Effector CD8-positive, alpha-beta T cell (primary cell): Measurements from ENCODE around the gene FAT1.
"Not testable (repeated sequence)": the region's sequence is repeated elsewhere in the genome, so short reads cannot be mapped to it uniquely, and the experiment has no call there.

ENCODE experiments used
- DNase-seq: peaks from one replicate; lab custom pipeline; 2025; lab: John Stamatoyannopoulos, UW

The FAT1 gene

DNA sequence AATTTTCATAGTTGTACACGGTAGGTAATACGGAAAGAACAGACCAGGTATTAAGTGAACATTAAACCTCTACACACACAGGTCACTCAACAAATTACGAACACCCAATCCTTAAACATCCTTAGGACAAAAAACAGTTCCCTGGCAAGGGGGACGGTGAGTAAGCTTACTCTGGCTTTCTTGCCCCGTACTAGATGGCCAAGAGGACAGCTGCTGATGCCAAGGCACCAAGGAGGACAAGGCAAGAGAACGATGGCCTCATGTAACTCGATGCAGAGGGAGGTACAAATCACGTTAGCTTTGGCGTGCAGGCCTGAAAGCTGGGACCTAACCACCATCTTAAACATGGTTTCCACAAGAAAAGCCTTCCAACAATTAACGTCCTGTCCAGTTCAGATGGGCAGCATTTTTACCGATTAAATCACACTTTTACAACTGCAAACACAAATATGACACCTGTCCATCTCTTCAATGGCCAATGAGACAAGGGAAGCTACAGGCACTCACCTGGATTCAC lies 23.7 kb downstream of the FAT1 start:
- no peak for DNase-seq

DNA sequence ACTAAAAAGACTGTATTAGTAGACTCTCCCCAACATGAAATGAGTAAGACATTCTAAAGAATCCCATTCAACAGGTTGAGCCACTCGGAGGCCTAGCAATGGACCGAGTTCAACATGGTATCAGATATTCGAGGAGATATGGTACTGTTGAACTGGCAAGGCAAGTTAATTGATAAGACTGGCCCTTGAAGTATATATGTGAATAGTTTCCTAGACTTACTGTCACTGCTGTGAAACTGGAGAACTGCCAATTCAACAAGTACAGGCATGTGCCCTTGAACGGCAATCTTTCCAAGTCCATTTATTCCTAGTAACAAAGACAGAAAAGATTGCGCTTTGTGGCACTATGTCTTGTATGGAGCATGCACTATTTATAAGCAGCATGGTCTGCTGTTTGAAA lies 24.4 kb downstream of the FAT1 start:
- DNase-seq = no peak

DNA sequence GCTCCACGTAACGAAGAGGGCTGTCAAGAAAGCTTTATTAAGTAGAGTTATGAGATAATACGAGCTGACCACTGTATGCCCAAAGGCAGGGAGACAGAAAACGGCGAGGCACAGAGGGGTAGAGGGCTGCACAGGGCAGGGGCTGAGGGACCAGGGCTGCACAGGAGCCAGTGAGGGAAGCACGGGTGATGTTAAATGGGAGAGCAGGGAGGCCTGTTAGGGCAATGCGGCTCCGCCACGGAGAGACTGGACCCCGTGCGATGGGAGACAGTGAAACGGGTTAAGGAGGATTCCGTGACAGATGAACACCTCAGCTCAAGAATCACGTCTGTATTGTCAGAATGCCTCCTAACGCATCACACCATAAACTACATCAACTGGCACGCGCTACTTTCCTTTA lies 25.1 kb downstream of the FAT1 start:
- no peak for DNase-seq

DNA sequence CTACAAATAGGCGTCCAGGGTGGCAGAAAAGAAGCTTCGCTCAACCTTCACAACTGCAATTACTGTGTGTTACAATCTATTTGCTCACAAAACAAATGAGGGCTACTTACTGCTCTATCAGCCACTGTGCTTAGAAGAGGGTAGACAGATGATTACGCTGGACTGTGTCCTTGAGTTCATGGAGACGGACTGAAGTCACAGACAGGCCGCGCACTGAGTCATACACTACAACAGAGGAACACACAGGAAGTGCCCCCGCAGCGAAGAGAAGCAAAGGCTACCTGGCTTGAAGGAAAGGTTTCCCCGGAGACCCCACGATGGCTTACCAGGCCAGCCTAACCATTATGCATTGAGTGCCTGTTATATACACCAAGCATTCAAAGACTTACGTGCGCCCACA lies 25.6 kb downstream of the FAT1 start:
- DNase-seq = no peak

DNA sequence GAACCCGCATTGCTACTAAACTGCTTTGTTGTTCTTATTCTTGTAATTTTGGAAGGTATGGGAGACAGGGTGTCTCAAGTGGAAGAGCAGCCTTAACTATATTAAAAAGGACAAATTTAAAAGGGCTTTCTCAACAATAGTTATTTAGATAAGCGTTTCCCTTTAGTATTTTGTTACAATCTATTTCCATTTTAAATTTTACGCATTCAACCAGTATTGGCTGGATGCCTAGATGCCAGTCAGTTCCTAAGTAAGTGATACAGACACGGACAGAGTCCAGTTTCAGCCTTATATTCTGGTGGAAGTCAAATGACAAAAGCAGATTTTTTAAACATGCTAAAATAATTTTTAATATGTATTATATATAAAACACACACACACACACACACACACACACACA lies 28.3 kb downstream of the FAT1 start:
- DNase-seq = no peak

DNA sequence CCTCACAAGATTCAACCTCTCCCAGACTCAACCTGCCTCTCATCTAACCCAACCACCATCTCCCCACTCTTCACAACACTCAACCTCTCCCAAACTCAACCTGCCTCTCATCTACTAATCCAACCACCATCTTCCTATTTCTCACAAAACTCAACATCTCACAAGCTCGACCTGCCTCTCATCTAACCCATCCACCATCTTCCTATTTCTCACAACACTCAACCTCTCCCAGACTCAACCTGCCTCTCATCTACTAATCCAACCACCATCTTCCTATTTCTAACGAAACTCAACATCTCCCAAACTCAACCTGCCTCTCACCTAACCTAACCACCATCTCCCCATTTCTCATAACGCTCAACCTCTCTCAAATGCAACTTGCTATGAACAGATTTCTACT lies 29.8 kb downstream of the FAT1 start:
- no peak for DNase-seq

DNA sequence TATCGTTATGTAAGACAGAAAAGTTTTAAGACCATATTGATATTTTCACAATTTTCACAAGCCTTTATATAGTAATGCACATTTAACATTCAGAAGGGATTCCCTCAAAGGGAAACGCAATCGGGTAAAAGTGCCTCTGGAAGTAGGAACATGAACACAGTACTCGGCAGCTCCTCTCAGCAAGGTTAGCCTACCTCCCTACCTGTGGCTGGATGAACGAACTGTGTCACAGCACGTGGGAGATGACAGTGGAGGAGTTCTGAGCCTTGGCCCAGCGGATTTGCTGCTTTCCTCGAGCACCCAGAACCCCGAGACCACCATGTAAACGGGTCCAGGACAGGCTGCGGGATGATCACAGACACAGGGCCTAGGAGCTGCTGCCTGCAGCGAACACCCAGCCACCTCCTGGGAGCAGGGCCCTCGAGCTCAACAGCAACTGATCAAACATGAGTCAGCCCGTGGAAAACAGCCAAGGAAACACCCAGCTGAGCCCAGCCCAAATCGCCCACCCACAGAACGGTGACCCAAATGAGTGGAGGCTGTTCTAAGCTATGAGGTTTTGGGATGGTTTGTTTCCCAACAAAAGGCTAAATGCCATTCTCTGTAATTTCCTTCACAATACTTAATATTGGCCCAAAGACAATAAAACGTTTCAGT lies 30.4 kb downstream of the FAT1 start:
- DNase-seq = no peak

DNA sequence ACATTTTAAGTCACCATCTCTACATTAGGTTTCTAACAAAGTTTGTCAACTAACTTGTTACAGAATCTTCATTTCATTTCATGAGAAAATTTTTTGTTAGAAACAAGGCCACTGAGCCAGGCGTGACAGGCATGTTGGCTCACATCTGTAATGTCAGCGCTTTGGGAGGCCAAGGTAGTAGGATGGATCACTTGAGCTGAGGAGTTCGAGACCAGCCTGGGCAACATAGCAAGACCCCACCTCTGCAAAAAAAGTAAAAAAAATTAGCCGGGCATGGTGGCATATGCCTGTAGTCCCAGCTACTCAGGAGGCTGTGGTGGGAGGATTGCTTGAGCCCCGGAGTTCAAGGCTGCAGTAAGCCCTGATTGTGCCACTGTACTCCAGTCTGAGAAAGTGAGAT lies 32.3 kb downstream of the FAT1 start:
- DNase-seq = no peak

DNA sequence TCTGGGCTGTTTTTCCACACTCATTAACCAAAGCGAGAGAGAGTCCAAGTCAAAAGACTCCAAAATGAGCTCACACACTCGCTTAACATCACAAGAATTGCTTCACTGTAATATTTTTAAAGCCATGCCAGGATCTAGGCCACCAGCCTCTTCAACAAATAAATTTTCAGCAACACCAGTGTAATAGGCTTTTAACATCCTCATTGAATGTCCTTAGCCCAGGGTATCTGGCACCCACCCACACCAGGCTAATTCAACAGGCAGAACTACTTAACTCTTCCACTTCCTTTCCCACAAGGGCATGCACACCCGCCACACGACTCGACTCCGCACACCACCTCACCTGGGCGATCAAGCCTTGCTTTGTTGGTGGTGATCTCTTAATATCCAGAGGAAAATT lies 34.2 kb downstream of the FAT1 start:
- no peak for DNase-seq

DNA sequence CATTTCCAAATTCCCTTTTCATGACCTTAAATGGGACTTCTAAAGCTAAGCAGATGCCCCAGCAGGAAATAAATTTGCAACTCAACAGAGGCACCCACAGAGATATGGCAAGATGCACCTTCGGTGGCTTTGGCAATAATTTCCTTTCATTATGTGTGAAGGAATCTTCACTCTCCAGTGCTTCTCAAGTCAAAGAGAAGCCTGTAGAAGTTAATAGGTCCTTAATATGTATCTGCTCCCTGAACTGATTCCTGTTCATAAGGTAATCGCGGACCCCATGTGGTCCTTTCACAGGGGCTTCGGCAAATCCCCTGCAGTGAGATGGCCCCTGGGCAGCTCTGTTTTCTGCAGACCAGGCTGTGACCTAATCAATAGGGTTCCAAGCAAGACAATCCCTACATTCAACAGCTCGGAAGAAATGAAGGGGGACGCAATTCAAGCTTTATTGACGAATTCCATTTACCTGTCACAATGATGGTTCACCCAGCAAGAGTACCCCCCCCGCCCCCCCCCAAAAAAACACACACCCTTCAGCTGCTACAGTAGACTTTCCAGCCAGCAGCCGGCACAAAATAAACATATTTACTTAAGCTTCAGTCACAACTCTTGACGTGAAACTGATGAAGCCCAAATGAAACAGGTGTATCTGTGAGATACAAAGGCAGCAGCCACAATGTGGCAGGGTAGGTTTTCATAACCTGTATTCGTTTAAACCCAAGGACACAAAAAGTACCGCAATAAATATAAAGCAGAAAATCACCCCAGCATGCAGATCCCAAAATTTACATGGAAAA lies 35.3 kb downstream of the FAT1 start:
- DNase-seq = no peak

DNA sequence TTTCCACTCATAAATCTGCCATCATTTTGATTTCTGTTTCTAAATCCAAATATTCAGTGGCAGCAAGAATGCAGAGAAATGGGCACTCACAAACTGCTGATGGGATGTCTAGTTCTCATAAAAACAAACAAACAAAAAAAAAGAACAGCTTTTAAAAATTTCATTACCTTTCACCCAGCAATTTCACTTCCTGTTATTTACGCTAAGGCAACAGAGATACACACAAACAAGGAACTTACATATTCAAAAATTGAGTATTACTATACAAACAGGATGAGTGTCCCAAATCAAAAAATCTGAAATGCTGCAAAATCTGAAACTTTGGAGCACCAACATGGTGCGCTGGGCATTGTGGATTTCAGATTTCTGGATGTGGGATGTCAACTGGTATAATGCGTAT lies 36.4 kb downstream of the FAT1 start:
- no peak for DNase-seq

DNA sequence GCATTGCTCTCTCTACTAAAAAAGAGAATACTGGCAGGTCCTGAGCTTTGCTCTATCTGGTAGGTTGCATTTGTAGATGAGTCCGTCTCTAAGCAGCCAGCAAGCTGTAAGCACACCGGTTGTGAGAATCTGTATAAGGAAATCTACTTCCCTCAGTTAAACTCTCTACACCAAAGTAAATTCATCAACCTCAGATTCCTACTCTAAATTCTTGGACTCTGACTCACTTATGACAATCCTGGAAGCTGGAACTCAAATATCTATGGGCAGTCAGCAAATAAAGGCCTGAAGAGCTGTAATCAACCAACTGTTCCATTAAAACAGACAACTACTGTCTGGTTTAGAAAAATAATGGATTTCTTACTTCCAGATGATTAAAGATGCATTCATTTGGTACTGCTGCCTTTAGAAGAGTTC lies 37.9 kb downstream of the FAT1 start:
- no peak for DNase-seq

DNA sequence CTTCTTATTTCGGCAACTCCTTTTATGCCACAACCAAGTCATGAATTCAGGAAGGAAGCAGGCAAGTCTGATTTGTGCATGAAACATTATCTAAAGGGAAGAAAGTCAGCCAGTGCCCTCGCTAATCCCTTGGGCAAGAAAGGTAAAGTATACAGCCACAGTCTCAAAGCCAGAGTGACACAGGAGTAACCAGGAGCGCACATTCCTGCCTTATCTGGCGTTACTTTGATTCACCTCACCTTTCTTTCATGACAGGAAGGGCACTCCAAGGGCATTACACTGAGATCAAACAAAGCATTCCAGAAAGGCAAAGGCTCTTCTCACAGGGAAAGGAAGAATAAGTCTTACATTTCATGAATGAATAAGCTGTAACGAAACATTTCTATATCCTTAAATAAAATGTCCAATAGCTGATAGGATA lies 38.8 kb downstream of the FAT1 start:
- no peak for DNase-seq

DNA sequence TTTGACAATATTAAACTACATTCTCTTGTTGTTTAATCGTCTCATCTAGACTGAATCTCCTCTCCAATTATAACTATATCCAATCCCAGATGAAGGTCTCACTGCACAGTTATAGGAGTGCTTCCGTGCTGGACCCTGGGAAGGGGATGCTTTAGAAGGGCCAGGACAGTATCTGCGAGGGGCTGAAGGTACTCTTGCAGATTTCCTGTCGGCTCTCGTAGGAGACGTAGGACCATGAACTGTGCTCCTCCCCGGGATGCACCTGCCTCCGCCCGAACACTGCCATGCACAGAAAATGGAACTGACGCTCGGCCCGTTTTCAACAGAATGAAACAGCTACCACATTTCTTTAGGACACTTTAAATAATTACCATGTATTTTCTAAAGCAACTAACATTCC lies 39.4 kb downstream of the FAT1 start:
- no peak for DNase-seq

DNA sequence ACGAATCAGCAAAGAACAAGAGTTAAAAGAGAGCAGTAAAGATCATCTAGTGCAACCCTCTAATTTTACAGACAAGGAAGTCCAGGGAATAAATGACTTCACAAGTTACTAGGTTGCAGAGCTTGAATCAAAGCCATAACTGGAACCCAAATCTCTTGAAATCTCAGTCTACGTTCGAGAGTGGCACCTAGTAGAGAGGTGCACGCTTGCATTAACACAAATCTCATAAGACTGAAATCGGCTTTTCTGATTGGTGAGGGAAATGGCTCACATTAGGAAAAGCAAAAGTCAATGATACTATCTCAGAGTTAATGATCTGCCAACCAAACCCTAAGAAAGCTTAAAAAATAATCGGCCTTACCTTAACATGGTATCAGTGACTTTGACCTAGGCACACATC lies 43.0 kb downstream of the FAT1 start:
- no peak for DNase-seq

DNA sequence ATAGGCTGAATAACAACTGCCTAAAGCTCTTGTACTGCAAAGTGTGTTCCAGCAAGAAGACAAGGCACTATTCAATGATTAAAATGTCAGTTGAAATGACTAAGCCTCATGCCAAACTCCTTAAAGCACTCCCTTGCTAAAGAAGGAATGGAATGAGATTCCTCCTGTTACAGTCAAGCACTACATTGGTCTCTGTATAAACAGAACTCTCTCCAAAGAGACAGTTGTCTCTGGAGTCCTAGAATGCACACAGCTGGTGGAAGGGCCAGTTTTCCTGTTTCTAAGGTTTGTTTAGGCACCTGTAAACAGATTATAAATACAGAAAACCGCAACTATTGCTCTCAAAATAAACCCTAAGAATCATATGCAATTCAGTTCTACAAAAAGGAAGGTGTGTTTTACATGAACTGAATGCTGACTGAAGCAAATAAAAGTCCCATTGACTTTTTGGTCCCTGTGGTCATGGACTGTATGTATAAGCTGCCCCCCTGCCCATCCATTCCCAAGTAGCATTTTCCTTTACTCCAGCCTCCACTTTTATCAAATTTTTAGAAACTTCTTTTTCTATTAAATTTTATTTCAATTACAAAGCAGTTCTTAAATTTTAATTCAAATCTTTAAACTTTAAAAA lies 47.0 kb downstream of the FAT1 start:
- DNase-seq = no peak

DNA sequence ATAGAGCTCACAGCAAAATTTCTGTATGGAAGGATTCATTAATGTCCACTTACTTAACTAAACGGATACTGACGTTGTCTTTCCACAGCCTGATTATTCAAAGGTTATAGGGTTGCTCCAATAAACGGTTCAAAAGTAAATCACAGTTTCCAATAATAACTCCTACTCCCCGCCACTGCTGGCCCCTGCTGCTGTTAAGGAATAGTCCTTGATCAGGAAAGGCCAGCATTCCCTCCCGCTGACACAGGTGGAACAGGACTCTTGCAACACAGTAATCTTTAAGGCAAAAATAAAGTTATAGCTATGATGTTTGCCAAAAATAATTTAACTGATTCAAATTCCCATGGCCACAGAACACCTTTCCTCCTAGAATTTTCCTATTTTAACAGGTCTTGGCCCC lies 53.9 kb downstream of the FAT1 start:
- no peak for DNase-seq

DNA sequence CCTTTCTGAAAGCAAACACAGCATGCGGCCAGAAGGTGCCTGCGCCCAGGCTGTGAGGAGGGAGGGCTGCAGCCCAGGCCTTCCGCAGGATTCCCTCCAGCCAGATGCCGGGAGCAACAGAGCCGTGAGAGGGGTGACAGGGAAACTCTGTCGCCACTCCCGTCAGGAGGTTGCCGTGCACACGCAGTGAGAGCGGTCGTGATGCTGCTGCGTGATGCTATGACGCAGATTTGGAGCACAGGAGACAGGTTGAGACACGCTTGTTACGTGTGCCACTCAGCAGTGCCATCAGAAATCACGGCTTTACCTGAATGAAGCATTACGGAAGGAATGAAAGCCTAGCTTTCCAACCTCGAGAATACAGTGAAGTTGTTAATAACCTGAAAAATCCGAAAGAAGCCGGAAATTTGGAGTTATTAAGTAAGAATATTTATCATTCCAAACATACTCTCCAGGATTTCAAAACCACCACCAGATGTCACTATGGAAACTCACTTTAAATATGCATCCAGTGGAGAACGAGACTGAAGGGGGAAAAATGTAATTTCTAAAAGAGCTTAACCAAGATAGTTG lies 54.4 kb downstream of the FAT1 start:
- no peak for DNase-seq

DNA sequence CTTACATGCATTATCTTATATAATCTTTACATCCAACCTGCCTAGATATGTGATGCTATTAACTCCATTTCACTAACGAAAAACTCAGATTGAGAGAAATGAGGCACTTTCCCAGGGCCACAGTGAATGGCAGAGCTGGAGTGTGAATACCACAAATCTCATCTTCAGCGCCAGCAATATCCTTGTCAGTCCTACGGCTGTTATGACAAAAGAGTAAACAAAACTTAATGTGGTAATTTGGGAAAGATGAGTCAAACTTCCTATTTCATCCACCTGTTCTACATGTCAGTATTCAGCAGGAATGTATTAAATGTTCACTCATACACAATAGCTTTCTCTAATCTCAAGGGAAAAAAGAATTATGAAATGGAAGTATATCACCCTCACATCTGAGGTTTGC lies 56.9 kb downstream of the FAT1 start:
- DNase-seq = no peak

DNA sequence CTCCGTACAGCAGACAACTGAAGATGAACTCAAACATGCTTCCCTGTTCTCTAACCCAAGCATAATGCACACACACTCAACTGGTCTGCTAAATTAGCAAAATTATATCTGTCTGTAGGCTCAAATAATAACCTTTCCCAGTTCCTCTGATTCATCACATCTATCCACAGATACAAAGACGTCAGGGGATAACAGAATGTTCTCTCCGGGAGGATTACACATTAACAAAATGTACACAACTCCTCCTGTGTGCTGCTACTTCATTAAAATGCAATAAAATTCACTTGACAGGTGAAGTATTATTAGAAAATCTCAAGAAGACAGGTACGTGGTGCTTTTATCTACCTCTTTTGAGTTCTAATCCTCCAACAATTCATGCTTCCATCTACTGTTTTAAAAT lies 57.4 kb downstream of the FAT1 start:
- DNase-seq = no peak

DNA sequence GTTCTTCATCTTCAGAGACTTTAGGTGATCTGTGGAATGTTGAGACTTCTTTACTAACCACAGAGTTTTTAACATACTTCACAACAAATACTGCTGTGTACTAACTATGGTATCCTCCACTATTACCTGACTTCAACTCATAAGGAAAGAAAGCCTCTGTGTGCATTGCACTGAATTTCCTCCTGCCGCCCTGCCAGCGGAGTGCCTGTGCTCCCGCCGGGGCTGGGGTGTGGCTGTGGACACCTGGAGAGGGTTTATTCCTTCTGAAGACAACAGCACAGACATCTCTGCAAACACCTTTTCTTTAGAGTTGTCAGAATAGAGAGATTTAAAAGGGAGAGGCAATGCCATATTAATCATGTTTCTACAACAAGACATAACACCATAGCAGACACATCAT lies 63.3 kb downstream of the FAT1 start:
- no peak for DNase-seq

DNA sequence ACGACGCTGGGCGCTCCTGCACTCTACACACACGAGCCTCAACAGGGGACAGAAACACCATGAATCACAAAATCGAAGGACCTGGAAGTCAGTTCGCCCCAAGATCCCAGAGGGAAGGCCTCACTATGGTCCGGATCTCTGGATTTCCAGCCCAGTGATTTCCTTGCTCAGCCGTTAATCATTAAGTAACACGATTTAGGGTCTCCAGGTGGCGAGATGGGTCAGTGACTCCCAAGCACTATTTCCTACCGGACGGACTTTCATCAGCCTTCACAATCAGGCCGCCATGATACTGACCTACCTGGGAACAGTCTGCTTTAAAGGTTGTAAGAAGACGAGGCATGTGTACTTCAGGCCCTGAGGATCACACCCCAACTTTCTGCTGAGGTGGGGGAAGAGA lies 63.7 kb downstream of the FAT1 start:
- no peak for DNase-seq

DNA sequence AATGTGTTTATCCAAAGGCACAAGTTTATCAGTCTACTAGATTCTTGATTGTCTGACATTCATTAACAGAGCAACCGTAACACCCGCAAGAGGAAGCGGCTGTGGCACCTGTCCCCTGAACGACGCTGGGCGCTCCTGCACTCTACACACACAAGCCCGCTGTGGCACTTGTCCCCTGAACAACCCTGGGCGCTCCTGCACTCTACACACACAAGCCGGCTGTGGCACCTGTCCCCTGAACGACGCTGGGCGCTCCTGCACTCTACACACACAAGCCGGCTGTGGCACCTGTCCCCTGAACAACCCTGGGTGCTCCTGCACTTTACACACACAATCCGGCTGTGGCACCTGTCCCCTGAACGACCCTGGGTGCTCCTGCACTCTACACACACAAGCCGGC lies 64.2 kb downstream of the FAT1 start:
- not testable (repeated sequence) for DNase-seq
